ENCODE results near the gene UMODL1.

Gene UMODL1

GRCh38 chr21:42172596-42173483, 101.7 kb downstream of the UMODL1 start:
- Histone ChIP-seq H3K79me2 (ENCODE audit: insufficient read depth, low read length) (no peaks in the 10 kb centered on the region), H3K27me3 (ENCODE audit: insufficient read depth, low read length, poor library complexity) (no peaks in the 10 kb centered on the region), H3K4me1 (ENCODE audit: insufficient read depth, low read length) (no peaks in the 10 kb centered on the region), H4K20me1 (ENCODE audit: insufficient read depth, low read length) (no peaks in the 10 kb centered on the region), H3K4me3 (ENCODE audit: low read depth in 1 of 2, low read length in 2 of 2) (no peak overlapping the region), H3K9ac (ENCODE audit: low read depth, low read length) (no peak overlapping the region), H3K4me2 (ENCODE audit: insufficient read depth, low read length) (no peak overlapping the region), H3K27ac (ENCODE audit: low read length) (no peak overlapping the region), H2AFZ (ENCODE audit: low read depth, low read length) (no peak overlapping the region), H3K36me3 (ENCODE audit: insufficient read depth, low read length) (no peaks in the 10 kb centered on the region), H3K9me3 (ENCODE audit: insufficient read depth, low read length, severe bottlenecking) (no peaks in the 10 kb centered on the region)
- no peak for DNase-seq
- TF ChIP-seq EZH2 (IDR thresholded peaks at IDR 0.05; ENCODE audit: borderline replicate concordance, low read depth, low read length, severe bottlenecking) (no peak), CTCF (IDR thresholded peaks at IDR 0.05; ENCODE audit: borderline replicate concordance, extremely low read depth, low read length, poor library complexity, severe bottlenecking) (no peak)
- ATAC-seq (ENCODE audit: insufficient read depth, low read depth) = no peak

DNA sequence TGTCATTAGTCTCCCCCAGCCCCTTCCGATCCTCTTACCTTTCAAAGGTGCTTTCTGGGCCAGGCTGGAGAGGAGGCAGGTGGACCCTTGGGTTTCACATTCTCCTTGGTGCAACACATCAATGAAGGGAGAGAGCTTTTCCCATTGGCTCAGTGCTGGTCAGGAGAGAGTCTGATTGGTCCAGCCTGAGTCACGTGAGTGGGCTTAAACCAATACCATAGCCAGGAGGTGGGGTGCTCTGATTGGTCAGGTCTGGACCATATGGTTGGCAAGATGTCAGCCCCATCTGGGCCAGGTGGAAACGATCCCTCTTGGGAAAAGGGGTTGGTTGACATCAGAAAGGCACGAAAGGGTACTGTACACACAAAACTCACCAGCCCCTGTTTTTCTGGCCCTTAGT, 103.1 kb downstream of the UMODL1 start:
- no peak overlapping the region for H3K27ac ChIP-seq (ENCODE audit: low read length)
- no peak overlapping the region for H3K9ac ChIP-seq (ENCODE audit: low read depth, low read length)
- H3K79me2 ChIP-seq (ENCODE audit: insufficient read depth, low read length) = no peaks in the 10 kb centered on the region
- no peak for ATAC-seq (ENCODE audit: insufficient read depth, low read depth)
- H2AFZ ChIP-seq (ENCODE audit: low read depth, low read length) = no peak overlapping the region
- H4K20me1 ChIP-seq (ENCODE audit: insufficient read depth, low read length) = no peaks in the 10 kb centered on the region
- H3K36me3 ChIP-seq (ENCODE audit: insufficient read depth, low read length) = no peaks in the 10 kb centered on the region
- no peak overlapping the region for H3K4me2 ChIP-seq (ENCODE audit: insufficient read depth, low read length)
- H3K4me3 ChIP-seq (ENCODE audit: low read depth in 1 of 2, low read length in 2 of 2) = no peak overlapping the region
- TF ChIP-seq EZH2 (IDR thresholded peaks at IDR 0.05; ENCODE audit: borderline replicate concordance, low read depth, low read length, severe bottlenecking) = no peak
- TF ChIP-seq CTCF (IDR thresholded peaks at IDR 0.05; ENCODE audit: borderline replicate concordance, extremely low read depth, low read length, poor library complexity, severe bottlenecking) = no peak
- no peaks in the 10 kb centered on the region for H3K9me3 ChIP-seq (ENCODE audit: insufficient read depth, low read length, severe bottlenecking)
- H3K27me3 ChIP-seq (ENCODE audit: insufficient read depth, low read length, poor library complexity) = no peaks in the 10 kb centered on the region
- no peak for DNase-seq
- no peaks in the 10 kb centered on the region for H3K4me1 ChIP-seq (ENCODE audit: insufficient read depth, low read length)

GRCh38 chr21:42175110-42175710, 104.1 kb downstream of the UMODL1 start:
- Histone ChIP-seq H3K4me2 (ENCODE audit: insufficient read depth, low read length) (no peak overlapping the region), H3K27me3 (ENCODE audit: insufficient read depth, low read length, poor library complexity) (no peaks in the 10 kb centered on the region), H3K4me1 (ENCODE audit: insufficient read depth, low read length) (no peaks in the 10 kb centered on the region), H3K4me3 (ENCODE audit: low read depth in 1 of 2, low read length in 2 of 2) (no peak overlapping the region), H2AFZ (ENCODE audit: low read depth, low read length) (no peak overlapping the region), H3K36me3 (ENCODE audit: insufficient read depth, low read length) (no peaks in the 10 kb centered on the region), H4K20me1 (ENCODE audit: insufficient read depth, low read length) (no peaks in the 10 kb centered on the region), H3K79me2 (ENCODE audit: insufficient read depth, low read length) (no peaks in the 10 kb centered on the region), H3K9me3 (ENCODE audit: insufficient read depth, low read length, severe bottlenecking) (no peaks in the 10 kb centered on the region), H3K27ac (ENCODE audit: low read length) (no peak overlapping the region), H3K9ac (ENCODE audit: low read depth, low read length) (no peak overlapping the region)
- no peak for DNase-seq
- no peak for ATAC-seq (ENCODE audit: insufficient read depth, low read depth)
- TF ChIP-seq EZH2 (IDR thresholded peaks at IDR 0.05; ENCODE audit: borderline replicate concordance, low read depth, low read length, severe bottlenecking) = no peak
- no peak for TF ChIP-seq CTCF (IDR thresholded peaks at IDR 0.05; ENCODE audit: borderline replicate concordance, extremely low read depth, low read length, poor library complexity, severe bottlenecking)
